ENCODE results near the gene RASAL1.

RASAL1 gene

DNA sequence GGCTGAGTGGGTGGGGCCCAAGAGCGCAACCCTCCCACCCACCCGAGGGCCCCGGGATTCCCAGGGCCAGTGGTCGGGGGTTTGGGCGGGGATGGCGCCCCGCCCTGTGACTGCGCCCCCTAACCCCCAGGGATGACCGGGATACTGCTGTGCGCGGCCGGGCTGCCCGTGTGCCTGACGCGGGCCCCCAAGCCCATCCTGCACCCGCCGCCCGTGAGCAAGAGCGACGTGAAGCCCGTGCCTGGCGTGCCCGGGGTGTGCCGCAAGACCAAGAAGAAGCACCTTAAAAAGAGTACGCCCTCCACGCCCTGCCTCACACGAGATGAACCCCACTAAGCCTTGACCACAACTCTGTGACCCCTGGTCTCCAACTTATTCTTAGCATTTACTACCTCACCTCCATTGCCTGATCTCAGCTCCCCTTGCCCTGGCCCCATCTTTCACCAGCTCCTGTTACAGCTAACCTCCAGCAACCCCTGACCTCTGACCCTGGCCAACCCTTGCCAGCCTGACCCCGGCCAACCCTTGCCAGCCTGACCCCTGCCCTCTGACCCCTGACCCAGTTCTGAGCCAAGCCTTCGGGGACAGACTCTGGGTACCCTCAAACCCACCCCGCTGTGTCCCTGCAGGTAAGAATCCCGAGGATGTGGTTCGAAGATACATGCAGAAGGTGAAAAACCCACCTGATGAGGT lies 42.0 kb downstream of the RASAL1 start:
- no peak for DNase-seq

DNA sequence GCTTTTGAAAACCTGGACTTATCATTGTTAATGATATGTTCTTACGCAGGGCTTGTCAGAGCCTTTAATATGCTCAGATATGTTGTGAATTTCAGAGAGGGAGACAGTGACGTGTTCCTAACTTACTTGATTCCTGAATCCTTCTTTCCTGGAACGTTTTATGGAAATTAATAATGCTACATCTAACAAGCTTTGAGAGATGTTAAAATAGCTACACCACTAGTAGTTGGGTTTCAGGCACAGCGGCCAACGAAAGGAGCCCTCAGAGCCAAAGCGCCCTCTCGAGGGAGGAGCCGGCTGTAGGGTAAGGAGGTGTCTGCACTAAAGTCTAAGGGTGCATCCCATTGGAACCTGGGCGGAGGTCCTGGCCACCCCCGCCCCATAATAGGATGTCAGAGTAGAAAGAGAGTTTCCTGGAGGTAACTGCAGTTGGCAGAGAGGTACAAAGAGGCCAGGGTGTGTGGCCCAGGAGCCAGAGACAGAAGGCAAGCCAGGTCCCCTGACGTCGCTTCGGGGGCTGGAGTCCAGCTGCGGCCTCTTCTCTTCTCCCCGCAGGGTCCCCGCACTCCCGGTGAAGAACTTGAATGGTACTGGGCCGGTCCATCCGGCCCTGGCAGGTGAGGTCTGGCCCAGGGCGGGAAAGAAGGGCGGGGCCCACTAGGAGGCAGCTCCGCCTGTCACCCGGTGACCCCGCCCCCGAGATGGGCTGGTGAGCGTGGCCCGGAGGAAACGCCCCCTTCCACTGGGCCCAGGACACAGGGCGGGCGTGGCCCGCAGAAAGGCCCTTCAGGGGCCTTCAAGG lies 42.8 kb downstream of the RASAL1 start:
- DNase-seq = no peak

DNA sequence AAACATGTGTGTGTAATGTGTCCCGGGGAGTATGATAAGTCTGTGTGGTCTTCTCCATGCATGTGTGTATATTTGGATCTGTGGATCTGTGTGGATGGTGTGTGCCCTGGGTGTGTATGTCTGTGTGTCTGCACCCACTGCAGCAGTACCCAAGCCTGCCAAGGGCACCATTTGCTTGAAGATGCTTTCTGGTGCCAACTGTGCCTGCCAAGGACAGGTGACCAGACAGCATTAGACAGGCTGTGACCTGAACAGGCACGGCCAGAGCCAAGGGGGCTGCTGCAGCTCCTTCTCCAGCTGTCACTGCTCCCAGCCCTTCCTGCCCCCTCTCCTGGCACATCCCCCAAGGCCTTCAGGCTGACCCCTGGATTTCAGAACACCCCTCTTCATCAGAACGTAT lies 44.1 kb downstream of the RASAL1 start:
- DNase-seq = no peak

DNA sequence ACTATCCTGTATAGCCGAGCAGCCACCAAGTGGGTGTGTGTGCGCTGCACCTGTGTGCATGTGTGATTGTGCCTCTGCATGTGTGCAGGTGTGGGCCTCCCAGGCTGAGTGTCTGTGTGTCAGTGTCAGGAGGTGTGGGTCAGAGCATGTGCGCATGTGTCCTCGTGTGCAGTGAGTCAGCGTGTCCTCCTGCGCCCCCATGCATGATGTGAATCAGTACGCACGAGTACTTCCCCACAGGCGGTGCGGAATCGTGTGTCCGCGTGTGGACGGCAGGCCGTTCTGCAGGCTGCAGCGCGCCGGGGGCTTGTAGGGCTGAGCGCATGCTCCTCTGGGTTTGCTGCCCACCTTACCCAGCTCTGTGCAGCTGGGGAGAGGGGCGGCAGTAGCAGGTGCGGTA lies 44.8 kb downstream of the RASAL1 start:
- no peak for DNase-seq

DNA sequence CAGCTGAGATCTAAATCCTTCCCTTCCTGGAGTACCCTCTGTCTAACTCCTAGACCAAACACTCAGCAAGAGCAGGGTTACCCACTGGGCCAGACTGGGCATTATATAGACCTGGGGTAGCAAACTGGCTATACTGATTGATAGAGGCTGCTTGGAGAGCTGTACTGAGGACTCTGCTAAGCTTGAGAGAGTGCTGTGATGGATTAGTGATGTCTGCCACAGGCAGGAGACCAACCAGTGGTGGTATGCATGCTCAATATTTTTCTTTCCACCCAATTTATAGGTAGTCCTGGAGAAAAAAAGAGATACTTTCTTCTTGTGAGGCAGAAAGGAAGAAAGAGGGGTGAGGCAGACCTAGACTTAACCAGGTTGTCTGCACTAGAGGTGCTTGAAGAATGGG lies 45.7 kb downstream of the RASAL1 start:
- no peak for DNase-seq

DNA sequence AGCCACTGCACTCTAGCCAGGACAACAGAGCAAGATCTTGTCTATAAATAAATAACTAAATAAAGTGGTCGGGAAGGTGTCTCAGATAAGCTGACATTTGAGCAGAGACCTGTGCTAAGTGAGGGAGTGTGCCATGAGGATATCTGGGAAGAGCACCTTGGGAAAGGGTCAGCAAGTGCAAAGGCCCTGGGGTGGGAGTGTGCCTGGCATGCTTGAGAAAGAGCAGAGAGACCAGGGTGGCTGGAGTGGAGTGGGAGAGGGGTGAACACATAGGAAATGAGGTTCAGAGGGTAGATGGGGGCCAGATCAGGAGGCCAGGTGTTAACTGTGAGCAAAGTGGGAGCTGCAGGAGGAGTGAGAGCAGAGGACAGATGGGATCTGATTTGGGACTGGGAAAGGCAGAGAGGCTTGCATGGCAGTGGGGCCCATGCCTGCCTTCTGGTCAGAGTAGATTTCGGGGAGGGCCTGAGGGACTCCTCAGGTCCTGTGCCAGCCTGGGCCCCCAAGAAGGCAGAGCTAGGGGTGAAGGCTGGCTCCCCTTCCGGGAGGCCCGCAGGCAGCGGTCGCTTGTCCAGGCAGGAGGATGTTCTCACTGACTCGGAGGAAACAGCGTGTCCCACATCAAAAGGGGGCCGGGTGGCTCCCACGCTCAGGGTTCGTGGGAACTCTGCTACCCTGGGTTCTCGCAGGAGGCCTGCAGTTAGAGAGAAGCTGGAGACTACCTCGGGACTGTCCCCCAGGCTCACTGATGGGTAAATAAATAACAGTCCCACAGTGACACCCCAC lies 46.4 kb downstream of the RASAL1 start:
- DNase-seq = no peak

GRCh38 chr12:113088037-113088436 lies 47.5 kb downstream of the RASAL1 start:
- no peak for DNase-seq

DNA sequence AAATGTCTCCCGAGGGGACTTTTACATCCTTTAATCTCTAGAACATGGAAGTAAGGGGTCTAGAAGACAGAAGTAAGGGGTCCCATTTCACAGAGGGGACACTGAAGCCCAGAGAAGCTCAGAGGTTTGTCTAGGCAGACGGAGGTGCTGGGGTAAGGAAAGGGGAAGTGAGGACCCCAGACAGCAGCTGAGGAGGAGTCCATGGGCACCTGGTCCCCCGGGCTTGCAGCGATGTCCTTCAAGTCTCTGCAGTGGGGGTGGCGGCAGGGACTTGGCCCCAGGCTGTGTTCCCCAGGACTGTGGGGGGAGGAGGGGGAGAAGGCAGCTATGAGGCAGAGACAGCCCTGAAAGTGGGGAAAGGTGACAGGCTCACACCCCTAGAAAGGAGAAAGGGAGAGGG lies 48.4 kb downstream of the RASAL1 start:
- no peak for DNase-seq

GRCh38 chr12:113086249-113087164 lies 49.1 kb downstream of the RASAL1 start:
- no peak for DNase-seq

DNA sequence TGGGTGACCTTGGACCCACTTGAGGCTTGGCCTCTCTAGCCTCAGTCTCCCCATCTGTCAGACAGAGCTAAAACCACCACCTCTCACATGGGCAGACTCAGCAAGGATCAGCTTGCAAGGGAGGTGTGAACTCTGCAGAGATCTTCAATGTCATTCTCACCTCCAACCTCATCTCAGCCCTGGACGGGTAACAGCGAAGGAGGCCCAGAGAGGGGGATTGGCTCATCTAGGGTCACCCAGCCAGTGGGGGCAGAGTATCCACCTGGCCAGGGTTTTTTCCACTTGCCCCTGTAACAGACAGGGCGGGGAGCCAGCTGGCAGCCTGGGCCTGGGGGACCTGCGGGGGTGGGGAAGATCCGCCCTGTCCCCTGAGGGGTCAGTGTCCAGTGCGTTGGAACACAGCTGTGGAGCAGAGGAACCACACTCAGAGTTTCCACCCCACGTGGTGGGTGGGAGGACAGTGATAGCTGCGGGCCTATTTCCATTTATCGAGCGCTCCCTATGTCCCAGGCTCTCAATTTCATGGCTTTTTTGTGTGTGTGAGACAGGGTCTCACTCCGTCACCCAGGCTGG lies 51.6 kb downstream of the RASAL1 start:
- DNase-seq = no peak

DNA sequence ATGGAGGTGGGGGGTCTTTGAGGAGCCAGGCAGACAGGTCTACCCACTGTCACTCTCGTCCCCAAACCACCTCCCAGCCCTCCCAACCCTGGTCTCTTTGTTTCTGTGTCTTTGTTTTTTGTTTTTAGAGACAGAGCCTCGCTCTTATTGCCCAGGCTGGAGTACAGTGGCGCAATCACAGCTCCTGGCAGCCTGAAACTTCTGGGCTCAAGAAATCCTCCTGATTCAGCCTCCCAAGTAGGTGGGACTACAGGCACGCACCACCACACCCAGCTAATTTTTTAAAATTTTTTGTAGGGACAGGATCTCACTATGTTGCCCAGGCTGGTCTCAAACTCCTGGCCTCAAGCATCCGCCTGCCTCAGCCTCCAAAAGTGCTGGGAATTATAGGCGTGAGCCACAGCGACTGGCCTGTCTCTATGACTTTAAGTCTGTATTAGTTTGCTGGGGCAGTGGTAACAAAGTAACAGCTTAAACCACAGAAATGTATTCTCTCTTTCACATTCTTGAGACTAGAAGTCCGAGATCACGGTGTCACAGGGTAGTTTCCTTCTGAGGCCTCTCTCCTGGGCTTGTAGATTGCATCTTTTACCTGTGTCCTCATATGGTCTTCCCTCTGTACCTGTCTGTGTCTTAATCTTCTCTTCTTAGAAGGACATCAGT lies 52.9 kb downstream of the RASAL1 start:
- no peak for DNase-seq

- DNase-seq = no peak
Observed at GRCh38 chr12:113081873-113082272, 53.7 kb downstream of the RASAL1 start.

DNA sequence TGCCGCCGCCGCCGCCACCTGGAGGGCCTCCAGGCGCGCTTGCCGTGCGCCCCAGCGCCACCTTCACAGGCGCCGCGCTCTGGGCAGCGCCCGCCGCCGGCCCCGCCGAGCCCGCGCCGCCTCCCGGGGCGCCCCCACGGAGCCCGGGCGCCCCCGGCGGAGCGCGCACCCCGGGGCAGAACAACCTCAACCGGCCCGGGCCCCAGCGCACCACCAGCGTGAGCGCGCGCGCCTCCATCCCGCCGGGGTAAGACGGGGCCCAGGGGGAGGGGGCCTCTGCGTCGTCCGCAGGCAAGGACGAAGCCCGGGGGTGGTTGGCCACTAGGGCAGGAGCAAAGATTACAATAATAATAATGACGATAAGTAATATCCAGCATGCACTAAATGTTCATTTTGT lies 57.7 kb downstream of the RASAL1 start:
- no peak for DNase-seq

DNA sequence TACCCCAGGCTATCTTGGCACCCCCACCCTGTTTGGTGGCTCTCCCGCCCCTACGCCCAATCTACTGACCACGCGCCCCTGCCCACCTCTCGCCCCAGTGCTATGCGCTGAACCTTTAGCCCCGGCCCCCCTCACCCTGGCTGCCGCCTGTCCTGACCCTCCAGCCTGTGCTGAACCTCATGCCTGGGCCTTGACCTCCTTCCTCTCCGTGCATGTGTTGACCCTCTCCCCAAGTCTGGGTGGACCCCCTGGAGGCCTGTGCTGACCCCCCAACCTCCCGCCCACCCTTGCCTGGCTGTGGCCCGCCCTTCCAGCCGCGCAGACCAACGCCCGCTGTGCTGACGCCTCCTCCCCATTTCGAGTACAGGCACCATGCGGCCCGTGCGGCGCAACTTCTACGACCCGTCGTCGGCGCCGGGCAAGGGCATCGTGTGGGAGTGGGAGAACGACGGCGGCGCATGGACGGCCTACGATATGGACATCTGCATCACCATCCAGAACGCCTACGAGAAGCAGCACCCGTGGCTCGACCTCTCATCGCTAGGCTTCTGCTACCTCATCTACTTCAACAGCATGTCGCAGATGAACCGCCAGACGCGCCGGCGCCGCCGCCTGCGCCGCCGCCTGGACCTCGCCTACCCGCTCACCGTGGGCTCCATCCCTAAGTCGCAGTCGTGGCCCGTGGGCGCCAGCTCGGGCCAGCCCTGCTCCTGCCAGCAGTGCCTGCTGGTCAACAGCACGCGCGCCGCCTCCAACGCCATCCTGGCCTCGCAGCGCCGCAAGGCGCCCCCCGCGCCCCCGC lies 58.3 kb downstream of the RASAL1 start:
- DNase-seq = no peak

DNA sequence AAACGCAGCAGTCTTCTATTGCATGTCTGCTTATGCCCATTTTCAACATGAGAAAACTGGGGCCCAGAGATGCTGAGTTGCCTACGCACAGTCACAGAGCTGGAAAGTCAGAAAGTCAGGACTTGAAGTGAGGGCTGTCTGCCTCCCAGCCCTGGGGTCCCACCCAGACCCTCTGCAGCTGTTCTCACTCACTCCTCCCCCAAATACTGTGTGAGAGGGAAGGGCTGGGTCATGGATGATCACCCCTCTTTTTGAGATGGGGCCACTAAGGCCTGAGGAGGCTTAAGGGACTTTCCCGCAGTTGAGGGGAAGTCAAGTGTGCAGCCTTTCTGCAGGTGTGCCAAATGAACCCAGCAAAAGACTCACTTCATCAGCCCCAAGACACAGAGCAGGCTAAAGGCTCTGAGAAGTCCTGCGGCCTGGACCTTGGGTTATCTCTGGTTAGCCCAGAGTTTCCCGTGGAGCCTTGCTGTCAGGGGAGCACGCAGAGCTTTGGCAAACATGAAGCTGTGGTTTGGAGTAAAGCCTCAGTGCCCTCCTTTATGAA lies 60.4 kb downstream of the RASAL1 start:
- DNase-seq = no peak

GRCh38 chr12:113073586-113073985 lies 62.0 kb downstream of the RASAL1 start:
- DNase-seq = no peak

DNA sequence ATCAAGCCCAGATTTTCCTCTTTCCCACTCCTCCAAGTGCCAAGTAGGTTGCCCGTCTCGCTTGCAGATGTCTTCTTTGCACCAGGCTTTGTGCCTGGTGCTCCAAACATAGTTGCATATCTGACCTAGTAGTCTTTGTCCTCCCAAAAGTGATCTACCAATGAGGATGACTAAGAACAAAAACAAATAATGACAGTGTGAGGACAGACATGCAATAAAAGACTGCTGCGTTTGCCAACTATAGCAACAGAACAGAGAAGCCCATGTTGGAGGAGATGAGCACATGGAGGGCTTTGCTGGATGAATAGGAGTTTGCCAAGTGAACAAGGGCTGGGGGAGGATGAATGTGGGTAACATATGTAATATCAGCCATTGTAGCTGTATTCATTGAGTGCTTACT lies 63.4 kb downstream of the RASAL1 start:
- DNase-seq = no peak

- DNase-seq = no peak
Observed at GRCh38 chr12:113071135-113072112, 64.1 kb downstream of the RASAL1 start.
